Fibroblast of lung (primary cell): ENCODE results near the gene HAND2. TPM values are rescaled to one million over a fixed set of nuclear protein-coding genes. Genes with fewer than 3 reads are reported as not detected.
A peak's percentile ranks its signal among the peaks of the same experiment; 100 is the strongest.

ENCODE experiments used
- DNase-seq, 2 donors: peaks; one replicate each; pipeline versions ENCODE4 v3.0.0 to v3.0.0-alpha.2; 2010; ENCODE audit warnings: low read depth in 2 of 2
- H2AFZ ChIP-seq: 2 replicates; pipeline ENCODE4 v1.5.1; 2012; ENCODE audit warnings: low read length, control low read depth, inconsistent platforms
- H3K27ac ChIP-seq: 2 replicates; pipeline ENCODE4 v1.5.1; 2011; ENCODE audit warnings: low read length, control low read depth; ENCODE audit not compliant: insufficient read depth
- H3K27me3 ChIP-seq: 2 replicates; pipeline ENCODE4 v1.5.1; 2011; ENCODE audit warnings: mild to moderate bottlenecking, low read length; ENCODE audit not compliant: control insufficient read depth, insufficient read depth
- H3K36me3 ChIP-seq: 2 replicates; pipeline ENCODE4 v1.5.1; 2011; ENCODE audit warnings: low read length; ENCODE audit not compliant: control insufficient read depth, insufficient read depth
- H3K4me1 ChIP-seq: 2 replicates; pipeline ENCODE4 v1.5.1; 2011; ENCODE audit warnings: low read length; ENCODE audit not compliant: control insufficient read depth, insufficient read depth; ENCODE audit errors: extremely low read depth
- H3K4me2 ChIP-seq: 2 replicates; pipeline ENCODE4 v1.5.1; 2011; ENCODE audit warnings: low read length, control low read depth; ENCODE audit not compliant: insufficient read depth; ENCODE audit errors: extremely low read depth
- H3K4me3 ChIP-seq, 4 experiments: fragments of 200-600 bp in 1 of 4; sonication (generic) in 1 of 4; replicated peaks in 1 of 4; 2 replicates each; pipeline ENCODE4 v1.5.1; 2011 to 2016; ENCODE audit warnings: low read length in 4 of 4, low read depth in 3 of 4, mild to moderate bottlenecking in 3 of 4, control low read depth in 2 of 4, inconsistent platforms in 1 of 4, mixed read lengths in 1 of 4; ENCODE audit not compliant: insufficient read depth in 1 of 4; ENCODE audit errors: control extremely low read depth in 1 of 4
- H3K79me2 ChIP-seq: 2 replicates; pipeline ENCODE4 v1.5.1; 2012; ENCODE audit warnings: mild to moderate bottlenecking, low read length, inconsistent platforms; ENCODE audit not compliant: control insufficient read depth, insufficient read depth
- H3K9ac ChIP-seq: 2 replicates; pipeline ENCODE4 v1.5.1; 2011; ENCODE audit warnings: mild to moderate bottlenecking, low read length, control low read depth; ENCODE audit not compliant: insufficient read depth
- H3K9me3 ChIP-seq: 2 replicates; pipeline ENCODE4 v1.5.1; 2012; ENCODE audit warnings: low read depth, low read length; ENCODE audit not compliant: control insufficient read depth, insufficient read depth
- H4K20me1 ChIP-seq: 2 replicates; pipeline ENCODE4 v1.5.1; 2011; ENCODE audit warnings: low read length; ENCODE audit not compliant: control insufficient read depth, insufficient read depth; ENCODE audit errors: extremely low read depth
- CTCF ChIP-seq, 2 donors: IDR thresholded peaks in 1 of 2; conservative IDR thresholded peaks in 1 of 2; 1 replicate in 1 of 2; 2 replicates in 1 of 2; pipeline ENCODE4 v1.5.1; 2011 to 2012; ENCODE audit warnings: low read length in 2 of 2, control low read depth in 1 of 2, inconsistent platforms in 1 of 2, low read depth in 1 of 2, mild to moderate bottlenecking in 1 of 2
- EZH2 ChIP-seq: IDR thresholded peaks from 2 replicates; pipeline ENCODE4 v1.5.1; 2012; ENCODE audit warnings: low read length, control low read depth, mild to moderate bottlenecking; ENCODE audit errors: missing control alignments
- polyA plus RNA-seq, 2 donors: library from polyadenylated mRNA; depleted of rRNA in 1 of 2; stranded (reverse) in 1 of 2; unstranded in 1 of 2; fragments of >200 nt; gene quantifications; 2 replicates each; pipeline ENCODE4 v1.2.1, GENCODE V29; 2011 to 2012; ENCODE audit warnings: missing spikeins in 1 of 2
- total RNA-seq: library from RNA; depleted of rRNA; stranded (reverse); fragments of >200 nt; gene quantifications from 2 replicates; pipeline ENCODE4 v1.2.1, GENCODE V29; 2014

Gene HAND2
- total and polyA plus RNA-seq, 2 donors (not counting 1 experiment from before 2014, with no cell fraction given): under 0.01 to 0.51 TPM

- no peaks in the 10 kb centered on the region for H3K9me3 ChIP-seq
- H2AFZ ChIP-seq: no peak overlapping the region
- no peak overlapping the region for H3K27ac ChIP-seq
- H3K9ac ChIP-seq: no peak overlapping the region
- H3K4me1 ChIP-seq: peaks cover 2% of the 10 kb centered on the region
- H3K79me2 ChIP-seq: no peaks in the 10 kb centered on the region
- TF ChIP-seq CTCF (conservative IDR thresholded peaks at IDR 0.05 in 1 of 2, IDR thresholded peaks at IDR 0.05 in 1 of 2; ENCODE audit: low read depth in 1 of 2, low read length in 2 of 2): no peak
- no peak for TF ChIP-seq EZH2
- H4K20me1 ChIP-seq: no peaks in the 10 kb centered on the region
- no peaks in the 10 kb centered on the region for H3K36me3 ChIP-seq
- DNase-seq: no peak
- no peak overlapping the region for H3K4me2 ChIP-seq
- no peak overlapping the region for H3K4me3 ChIP-seq
- peaks cover 72% of the 10 kb centered on the region for H3K27me3 ChIP-seq
Measured at GRCh38 chr4:173518425-173519102, 11.5 kb downstream of the HAND2 start.

GRCh38 chr4:173517781-173518424 is 12.1 kb downstream of the HAND2 start:
- DNase-seq: no peak
- TF ChIP-seq CTCF (conservative IDR thresholded peaks at IDR 0.05 in 1 of 2, IDR thresholded peaks at IDR 0.05 in 1 of 2; ENCODE audit: low read depth in 1 of 2, low read length in 2 of 2): no peak
- peak; percentile 62 for TF ChIP-seq EZH2
- H3K9ac ChIP-seq: no peak overlapping the region
- H3K27me3 ChIP-seq: peaks cover 70% of the 10 kb centered on the region
- H3K27ac ChIP-seq: no peak overlapping the region
- no peak overlapping the region for H3K4me2 ChIP-seq
- H2AFZ ChIP-seq: no peak overlapping the region
- H3K36me3 ChIP-seq: no peaks in the 10 kb centered on the region
- H3K79me2 ChIP-seq: no peaks in the 10 kb centered on the region
- no peaks in the 10 kb centered on the region for H4K20me1 ChIP-seq
- no peak overlapping the region for H3K4me3 ChIP-seq
- H3K4me1 ChIP-seq: peaks cover 2% of the 10 kb centered on the region
- no peaks in the 10 kb centered on the region for H3K9me3 ChIP-seq

GRCh38 chr4:173516621-173517524 is 13.2 kb downstream of the HAND2 start:
- no peaks in the 10 kb centered on the region for H4K20me1 ChIP-seq
- H3K4me3 ChIP-seq: no peak overlapping the region
- H3K9me3 ChIP-seq: no peaks in the 10 kb centered on the region
- DNase-seq: no peak
- H3K27me3 ChIP-seq: peaks cover 79% of the 10 kb centered on the region
- H3K9ac ChIP-seq: no peak overlapping the region
- H2AFZ ChIP-seq: no peak overlapping the region
- peaks cover 2% of the 10 kb centered on the region for H3K4me1 ChIP-seq
- TF ChIP-seq CTCF (conservative IDR thresholded peaks at IDR 0.05 in 1 of 2, IDR thresholded peaks at IDR 0.05 in 1 of 2; ENCODE audit: low read depth in 1 of 2, low read length in 2 of 2) (no peak), EZH2 (peak; percentile 62)
- H3K79me2 ChIP-seq: no peaks in the 10 kb centered on the region
- no peak overlapping the region for H3K4me2 ChIP-seq
- no peak overlapping the region for H3K27ac ChIP-seq
- H3K36me3 ChIP-seq: no peaks in the 10 kb centered on the region
